Neural crest cell (in vitro differentiated cells): Measurements from ENCODE around the gene NUP58. TPM values are rescaled to one million over a fixed set of nuclear protein-coding genes. Genes with fewer than 3 reads are reported as not detected.
"Not testable (repeated sequence)": the region's sequence is repeated elsewhere in the genome, so short reads cannot be mapped to it uniquely, and the experiment has no call there.

Source experiments
- DNase-seq: peaks from one replicate; pipeline ENCODE4 v3.0.0; 2021; ENCODE audit warnings: low read depth, mixed read lengths, low spot score
- H3K27ac Mint-ChIP-seq: one replicate; pipeline ENCODE4 v1.8.0; 2021; ENCODE audit warnings: mild to moderate bottlenecking, mixed read lengths; ENCODE audit not compliant: unreplicated experiment
- H3K27me3 Mint-ChIP-seq: 2 replicates; pipeline ENCODE4 v1.8.0; 2021; ENCODE audit warnings: low read depth, mild to moderate bottlenecking, mixed read lengths
- H3K36me3 Mint-ChIP-seq: 2 replicates; pipeline ENCODE4 v1.8.0; 2021; ENCODE audit warnings: low read depth, mild to moderate bottlenecking, mixed read lengths
- H3K4me1 Mint-ChIP-seq: 2 replicates; pipeline ENCODE4 v1.8.0; 2021; ENCODE audit warnings: mixed read lengths
- H3K4me3 Mint-ChIP-seq: one replicate; pipeline ENCODE4 v1.8.0; 2021; ENCODE audit warnings: mild to moderate bottlenecking, mixed read lengths
- H3K9me3 Mint-ChIP-seq: 2 replicates; pipeline ENCODE4 v1.8.0; 2021; ENCODE audit warnings: mixed read lengths
- CTCF ChIP-seq: fragments of 200-600 bp; sonication (generic); conservative IDR thresholded peaks from 2 replicates; pipeline ENCODE4 v1.5.0; 2021; ENCODE audit warnings: antibody characterized with exemption, mild to moderate bottlenecking
- total RNA-seq: library from RNA; stranded (reverse); gene quantifications from 2 replicates; pipeline ENCODE4 v1.2.1, GENCODE V29; 2021

NUP58 gene
- total RNA-seq, 1 donor from 2014 or later: 81.7 TPM

- TF ChIP-seq CTCF: no peak
- no peak overlapping the region for H3K27ac Mint-ChIP-seq
- no peak overlapping the region for H3K4me3 Mint-ChIP-seq
- H3K36me3 Mint-ChIP-seq: no peaks in the 10 kb centered on the region
- peaks cover 10% of the 10 kb centered on the region for H3K4me1 Mint-ChIP-seq
- H3K27me3 Mint-ChIP-seq: peaks cover 5% of the 10 kb centered on the region
- no peaks in the 10 kb centered on the region for H3K9me3 Mint-ChIP-seq
- no peak for DNase-seq
These were observed 50.8 kb downstream of the NUP58 start for GRCh38 chr13:25352230-25352629.

GRCh38 chr13:25352806-25353205 lies 51.4 kb downstream of the NUP58 start:
- no peaks in the 10 kb centered on the region for H3K36me3 Mint-ChIP-seq
- no peak overlapping the region for H3K27ac Mint-ChIP-seq
- H3K4me3 Mint-ChIP-seq: no peak overlapping the region
- H3K9me3 Mint-ChIP-seq: no peaks in the 10 kb centered on the region
- no peak for DNase-seq
- peaks cover 10% of the 10 kb centered on the region for H3K4me1 Mint-ChIP-seq
- no peak for TF ChIP-seq CTCF
- H3K27me3 Mint-ChIP-seq: peaks cover 5% of the 10 kb centered on the region

GRCh38 chr13:25353344-25353743 lies 51.9 kb downstream of the NUP58 start:
- Mint-ChIP-seq H3K9me3 (peaks cover 4% of the 10 kb centered on the region), H3K4me3 (no peak overlapping the region), H3K4me1 (peaks cover 10% of the 10 kb centered on the region), H3K27ac (no peak overlapping the region), H3K36me3 (no peaks in the 10 kb centered on the region), H3K27me3 (peaks cover 5% of the 10 kb centered on the region)
- DNase-seq: no peak
- no peak for TF ChIP-seq CTCF

GRCh38 chr13:25354377-25354776 lies 53.0 kb downstream of the NUP58 start:
- Mint-ChIP-seq H3K27ac (no peak overlapping the region), H3K27me3 (peaks cover 5% of the 10 kb centered on the region), H3K4me3 (no peak overlapping the region), H3K4me1 (peaks cover 4% of the 10 kb centered on the region), H3K9me3 (peaks cover 4% of the 10 kb centered on the region), H3K36me3 (no peaks in the 10 kb centered on the region)
- TF ChIP-seq CTCF: no peak
- no peak for DNase-seq

- not testable (repeated sequence) for H3K4me1 Mint-ChIP-seq, H3K27ac Mint-ChIP-seq, H3K27me3 Mint-ChIP-seq, H3K36me3 Mint-ChIP-seq, H3K4me3 Mint-ChIP-seq, DNase-seq, H3K9me3 Mint-ChIP-seq
These were observed 59.0 kb downstream of the NUP58 start for GRCh38 chr13:25360443-25360842.

- TF ChIP-seq CTCF: no peak
- H3K4me1 Mint-ChIP-seq: no peaks in the 10 kb centered on the region
- H3K9me3 Mint-ChIP-seq: peaks cover 5% of the 10 kb centered on the region
- peaks cover 35% of the 10 kb centered on the region for H3K27me3 Mint-ChIP-seq
- H3K27ac Mint-ChIP-seq: no peak overlapping the region
- H3K4me3 Mint-ChIP-seq: no peak overlapping the region
- DNase-seq: no peak
- peaks cover 2% of the 10 kb centered on the region for H3K36me3 Mint-ChIP-seq
These were observed 64.4 kb downstream of the NUP58 start for GRCh38 chr13:25365720-25366235.
